ENCODE results near the gene STRIT1.
"Not testable (repeated sequence)": the region's sequence is repeated elsewhere in the genome, so short reads cannot be mapped to it uniquely, and the experiment has no call there.

The STRIT1 gene

GRCh38 chr3:155270485-155271342, 22.8 kb downstream of the STRIT1 start:
- ChIA-PET POLR2A (no interaction called here), CTCF (no interaction called here)
- no peak for DNase-seq (ENCODE audit: extremely low spot score)
- TF ChIP-seq CTCF (IDR thresholded peaks at IDR 0.05; ENCODE audit: control extremely low read depth, extremely low read depth, low read depth, missing control alignments) = no peak

- no peak for DNase-seq (ENCODE audit: extremely low spot score)
- TF ChIP-seq CTCF (IDR thresholded peaks at IDR 0.05; ENCODE audit: control extremely low read depth, extremely low read depth, low read depth, missing control alignments) = no peak
- CTCF ChIA-PET = no interaction called here
- POLR2A ChIA-PET = no interaction called here
These were observed 23.4 kb downstream of the STRIT1 start for GRCh38 chr3:155270063-155270462.

GRCh38 chr3:155262855-155263254, 30.6 kb downstream of the STRIT1 start:
- CTCF ChIA-PET; POLR2A ChIA-PET; DNase-seq (ENCODE audit: extremely low spot score): not testable (repeated sequence)

GRCh38 chr3:155262295-155262694, 31.2 kb downstream of the STRIT1 start:
- ChIA-PET POLR2A (no interaction called here), CTCF (no interaction called here)
- no peak for DNase-seq (ENCODE audit: extremely low spot score)
- TF ChIP-seq CTCF (IDR thresholded peaks at IDR 0.05; ENCODE audit: control extremely low read depth, extremely low read depth, low read depth, missing control alignments) = no peak

GRCh38 chr3:155254445-155254844, 39.0 kb downstream of the STRIT1 start:
- POLR2A ChIA-PET = no interaction called here

GRCh38 chr3:155252535-155252934, 40.9 kb downstream of the STRIT1 start:
- ChIA-PET CTCF (interaction anchor here (1.0 kb wide), 1 partner anchor 42 kb away, joined by 3 read pairs; no protein-coding TSS in a partner anchor), POLR2A (no interaction called here)
- no peak for TF ChIP-seq CTCF (IDR thresholded peaks at IDR 0.05; ENCODE audit: control extremely low read depth, extremely low read depth, low read depth, missing control alignments)
- DNase-seq (ENCODE audit: extremely low spot score) = no peak

More at GRCh38 chr3:155254445-155254844, 39.0 kb downstream of the STRIT1 start:
- CTCF ChIA-PET = no interaction called here
- no peak for TF ChIP-seq CTCF (IDR thresholded peaks at IDR 0.05; ENCODE audit: control extremely low read depth, extremely low read depth, low read depth, missing control alignments)
- no peak for DNase-seq (ENCODE audit: extremely low spot score)

- no peak for DNase-seq (ENCODE audit: extremely low spot score)
- no peak for TF ChIP-seq CTCF (IDR thresholded peaks at IDR 0.05; ENCODE audit: control extremely low read depth, extremely low read depth, low read depth, missing control alignments)
- ChIA-PET POLR2A (no interaction called here), CTCF (no interaction called here)
These were observed 41.5 kb downstream of the STRIT1 start for GRCh38 chr3:155252021-155252420.
